Measurements from ENCODE around the gene CAPN2.
"Not testable (repeated sequence)": the region's sequence is repeated elsewhere in the genome, so short reads cannot be mapped to it uniquely, and the experiment has no call there.

CAPN2 gene

GRCh38 chr1:223739366-223740037 is 27.2 kb downstream of the CAPN2 start:
- DNase-seq, result no peak

GRCh38 chr1:223740038-223740736 is 27.8 kb downstream of the CAPN2 start:
- not testable (repeated sequence) for DNase-seq

- DNase-seq, result no peak
Measured at GRCh38 chr1:223741861-223742260, 29.5 kb downstream of the CAPN2 start.

GRCh38 chr1:223742856-223743517 is 30.6 kb downstream of the CAPN2 start:
- DNase-seq, result no peak

GRCh38 chr1:223745731-223746130 is 33.4 kb downstream of the CAPN2 start:
- no peak for DNase-seq

GRCh38 chr1:223747838-223748335 is 35.5 kb downstream of the CAPN2 start:
- no peak for DNase-seq

- no peak for DNase-seq
Measured at GRCh38 chr1:223748405-223748772, 36.0 kb downstream of the CAPN2 start.

GRCh38 chr1:223748773-223749733 is 36.7 kb downstream of the CAPN2 start:
- DNase-seq, result no peak

- no peak for DNase-seq
Measured at GRCh38 chr1:223750730-223751570, 38.6 kb downstream of the CAPN2 start.

GRCh38 chr1:223751696-223752095 is 39.4 kb downstream of the CAPN2 start:
- no peak for DNase-seq

- DNase-seq, result no peak
Measured at GRCh38 chr1:223752721-223753515, 40.6 kb downstream of the CAPN2 start.

- no peak for DNase-seq
Measured at GRCh38 chr1:223754681-223755431, 42.5 kb downstream of the CAPN2 start.

GRCh38 chr1:223755432-223755792 is 43.1 kb downstream of the CAPN2 start:
- DNase-seq, result no peak

GRCh38 chr1:223755992-223756775 is 43.8 kb downstream of the CAPN2 start:
- DNase-seq, result no peak

- DNase-seq, result no peak
Measured at GRCh38 chr1:223756806-223757700, 44.7 kb downstream of the CAPN2 start.

- DNase-seq, result no peak
Measured at GRCh38 chr1:223758734-223759133, 46.4 kb downstream of the CAPN2 start.

- no peak for DNase-seq
Measured at GRCh38 chr1:223759273-223759672, 46.9 kb downstream of the CAPN2 start.

- no peak for DNase-seq
Measured at GRCh38 chr1:223760833-223761232, 48.5 kb downstream of the CAPN2 start.

Measured in DMS79 treated with DMSO at 0.1 percent for 48 hours (cell line).